Memory B cell (primary cell): ENCODE measurements around the gene CPLANE2.
"Not testable (repeated sequence)": the region's sequence is repeated elsewhere in the genome, so short reads cannot be mapped to it uniquely, and the experiment has no call there.

ENCODE experiments used
- ATAC-seq: fragments of 150-1000 bp; cut with Tn5 transposase; 2 replicates; pipeline ENCODE4 v1.10.0; 2021; ENCODE audit warnings: low read depth, mild to moderate bottlenecking, moderate library complexity
- DNase-seq, 2 donors: peaks; one replicate each; pipeline ENCODE4 v3.0.0; 2022; ENCODE audit warnings: low spot score in 2 of 2
- H3K27ac Mint-ChIP-seq: one replicate; pipeline ENCODE4 v1.8.0; 2022; ENCODE audit warnings: mild to moderate bottlenecking, moderate library complexity, mixed read lengths
- H3K27me3 Mint-ChIP-seq: one replicate; pipeline ENCODE4 v1.8.0; 2022; ENCODE audit warnings: mixed read lengths
- H3K36me3 Mint-ChIP-seq: one replicate; pipeline ENCODE4 v1.8.0; 2022; ENCODE audit warnings: mild to moderate bottlenecking, mixed read lengths
- H3K4me1 Mint-ChIP-seq: one replicate; pipeline ENCODE4 v1.8.0; 2022; ENCODE audit warnings: mixed read lengths
- H3K4me3 Mint-ChIP-seq: one replicate; pipeline ENCODE4 v1.8.0; 2022; ENCODE audit warnings: mild to moderate bottlenecking, moderate library complexity, mixed read lengths
- H3K9me3 Mint-ChIP-seq: one replicate; pipeline ENCODE4 v1.8.0; 2022; ENCODE audit warnings: mixed read lengths

The CPLANE2 gene

DNA sequence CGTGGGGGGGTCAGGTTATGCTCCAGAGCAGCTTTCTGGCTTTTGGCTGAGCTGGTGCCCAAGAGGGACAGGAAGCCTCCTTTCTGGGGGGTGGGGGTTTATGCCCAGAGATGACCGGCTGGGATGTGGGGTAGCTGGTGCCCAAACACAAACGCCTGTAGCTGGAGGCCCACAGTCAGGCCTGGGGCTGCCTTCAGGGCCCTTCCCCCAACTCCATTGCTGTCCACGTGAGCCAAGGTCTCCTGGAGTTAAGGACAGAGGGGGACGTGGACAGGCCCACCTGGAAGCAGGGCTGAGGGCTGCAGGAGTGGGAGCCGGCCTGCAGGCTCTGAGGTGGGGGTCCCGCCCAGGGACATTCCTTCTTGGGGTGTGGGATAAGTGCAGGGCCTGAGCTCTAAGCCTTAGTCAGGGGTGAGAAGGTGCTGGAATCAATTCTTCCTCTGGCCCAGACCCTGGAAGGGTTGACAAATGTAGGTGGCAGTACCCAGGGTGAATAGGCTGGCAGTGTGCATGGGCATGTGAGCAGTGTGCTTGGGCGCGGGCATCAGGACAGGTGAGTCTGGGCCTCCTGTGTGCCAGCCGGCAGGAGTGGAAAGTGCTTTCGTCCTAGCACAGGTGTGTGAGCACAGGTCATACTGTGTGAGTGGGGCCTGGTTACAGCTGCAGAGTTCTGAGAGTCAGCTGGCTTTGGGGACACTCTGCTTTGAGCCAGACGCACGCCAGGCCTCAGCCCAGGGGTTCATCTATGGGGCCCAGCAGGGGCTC is 6.8 kb downstream of the CPLANE2 start:
- Mint-ChIP-seq H3K36me3 (peaks cover 1% of the 10 kb centered on the region), H3K4me1 (peaks cover 6% of the 10 kb centered on the region), H3K4me3 (no peak overlapping the region), H3K27ac (no peak overlapping the region), H3K27me3 (peaks cover 2% of the 10 kb centered on the region), H3K9me3 (no peaks in the 10 kb centered on the region)
- DNase-seq (no peak), ATAC-seq (no peak)

DNA sequence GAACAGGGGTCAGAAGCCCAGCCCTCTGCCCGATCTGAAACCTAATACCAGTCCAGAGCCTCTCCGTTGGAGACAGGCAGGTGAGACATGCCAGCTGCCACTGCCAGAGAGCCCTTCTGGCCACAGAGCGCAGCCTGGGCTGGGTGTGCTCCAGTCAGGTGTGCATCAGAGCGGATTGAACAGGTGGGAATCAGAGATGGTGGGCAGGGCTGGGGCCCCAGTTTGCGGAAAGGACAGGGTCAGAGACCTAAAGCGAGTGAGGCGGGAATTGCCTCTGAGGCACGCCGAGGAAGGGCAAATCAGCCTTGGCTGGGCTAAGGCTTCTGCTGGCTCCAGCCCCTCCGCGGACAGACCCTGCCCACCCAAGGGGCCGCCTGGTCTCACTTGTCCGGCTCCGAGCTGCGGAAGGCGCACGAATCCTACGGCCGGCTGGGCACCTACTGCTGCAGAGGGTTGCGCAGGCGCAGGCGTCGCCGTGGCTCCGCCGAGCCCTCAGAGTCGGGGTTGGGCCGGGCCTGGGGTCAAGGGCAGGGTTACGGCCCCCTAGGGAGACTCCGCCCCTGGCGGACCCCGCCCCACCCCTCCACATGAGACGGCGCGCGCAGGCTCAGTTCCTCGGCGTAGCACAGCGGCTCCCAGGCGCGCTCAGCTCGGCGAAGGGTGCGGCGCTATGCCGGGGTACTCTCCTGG is 10.3 kb downstream of the CPLANE2 start:
- Mint-ChIP-seq H3K4me3 (no peak overlapping the region), H3K27me3 (peaks cover 5% of the 10 kb centered on the region), H3K36me3 (peaks cover 4% of the 10 kb centered on the region), H3K4me1 (peaks cover 5% of the 10 kb centered on the region), H3K27ac (no peak overlapping the region), H3K9me3 (no peaks in the 10 kb centered on the region)
- ATAC-seq: no peak
- no peak for DNase-seq

DNA sequence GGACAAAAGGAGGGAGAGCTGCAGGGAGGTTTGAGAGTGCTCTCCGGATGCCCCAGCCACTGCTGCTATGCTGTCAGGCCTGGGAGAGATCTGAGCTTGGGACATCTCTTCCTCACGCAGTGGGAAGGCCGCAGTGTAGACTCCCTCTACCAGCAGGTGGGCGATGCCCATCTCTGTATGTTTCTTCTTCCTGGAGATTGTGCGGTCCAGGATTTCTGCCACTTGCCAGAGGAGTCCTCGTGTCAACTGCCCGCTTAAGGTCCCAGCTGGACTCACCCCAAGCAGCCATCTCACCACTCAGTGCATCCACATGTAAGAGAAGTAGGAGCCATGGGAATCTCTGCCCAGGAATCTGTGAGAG is 10.9 kb downstream of the CPLANE2 start:
- ATAC-seq (no peak), DNase-seq (no peak)
- Mint-ChIP-seq H3K27me3 (peaks cover 8% of the 10 kb centered on the region), H3K4me1 (peaks cover 5% of the 10 kb centered on the region), H3K9me3 (no peaks in the 10 kb centered on the region), H3K36me3 (peaks cover 4% of the 10 kb centered on the region), H3K27ac (no peak overlapping the region), H3K4me3 (no peak overlapping the region)

DNA sequence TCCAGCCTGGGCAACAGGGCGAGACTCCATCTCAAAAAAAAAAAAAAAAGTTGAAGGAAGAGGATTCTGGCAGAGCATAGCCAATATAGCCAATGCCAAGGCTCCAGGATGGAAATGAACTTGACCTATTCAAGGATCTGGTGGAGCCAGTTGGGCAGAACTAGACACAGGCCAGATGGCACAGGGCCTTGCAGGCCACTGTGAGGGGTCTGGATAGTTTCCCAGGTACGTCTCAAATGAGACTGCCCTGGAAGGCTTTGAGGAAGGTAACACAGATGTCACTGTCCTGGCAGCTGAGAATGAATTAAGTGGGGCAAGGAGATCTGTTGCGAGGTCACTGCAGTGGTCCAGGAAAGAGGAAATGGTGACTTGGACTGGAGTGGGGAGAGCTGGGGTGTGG is 12.5 kb downstream of the CPLANE2 start:
- peaks cover 2% of the 10 kb centered on the region for H3K36me3 Mint-ChIP-seq
- H3K27ac Mint-ChIP-seq: no peak overlapping the region
- no peak overlapping the region for H3K4me3 Mint-ChIP-seq
- peaks cover 7% of the 10 kb centered on the region for H3K4me1 Mint-ChIP-seq
- ATAC-seq (no peak), DNase-seq (no peak)
- H3K9me3 Mint-ChIP-seq: no peaks in the 10 kb centered on the region
- peaks cover 8% of the 10 kb centered on the region for H3K27me3 Mint-ChIP-seq

DNA sequence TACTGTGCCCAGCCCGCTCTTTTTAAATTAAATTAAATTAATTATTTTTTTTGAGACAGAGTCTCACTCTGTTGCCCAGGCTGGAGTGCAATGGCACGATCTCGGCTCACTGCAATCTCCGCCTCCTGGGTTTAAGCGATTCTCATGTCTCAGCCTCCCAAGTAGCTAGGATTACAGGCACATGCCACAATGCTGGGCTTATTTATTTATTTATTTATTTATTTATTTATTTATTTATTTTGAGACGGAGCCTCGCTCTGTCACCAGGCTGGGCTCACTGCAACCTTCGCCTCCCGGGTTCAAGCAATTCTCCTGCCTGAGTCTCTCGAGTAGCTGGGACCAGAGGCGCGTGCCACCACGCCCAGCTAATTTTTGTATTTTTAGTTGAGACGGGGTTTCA is 14.3 kb downstream of the CPLANE2 start:
- not testable (repeated sequence) for H3K36me3 Mint-ChIP-seq, H3K4me1 Mint-ChIP-seq, H3K4me3 Mint-ChIP-seq, ATAC-seq, H3K27ac Mint-ChIP-seq, H3K9me3 Mint-ChIP-seq, H3K27me3 Mint-ChIP-seq, DNase-seq

DNA sequence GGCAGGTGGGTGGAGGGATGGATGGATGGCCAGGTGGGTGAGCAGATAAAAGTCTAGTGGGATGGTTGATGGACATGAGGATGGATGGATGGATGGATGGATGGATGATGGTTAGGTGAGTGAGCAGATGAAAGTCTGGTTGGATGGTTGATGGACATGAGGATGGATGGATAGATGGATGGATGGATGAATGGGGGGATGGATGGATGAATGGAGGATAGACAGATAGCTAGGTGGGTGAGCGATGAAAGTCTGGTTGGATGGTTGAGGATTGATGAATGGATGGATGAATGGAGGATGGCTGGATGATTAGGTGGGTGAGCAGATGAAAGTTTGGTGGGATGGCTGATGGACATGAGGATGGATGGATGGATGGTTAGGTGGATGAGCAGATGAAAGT is 15.5 kb downstream of the CPLANE2 start:
- H3K4me3 Mint-ChIP-seq: no peak overlapping the region
- peaks cover 2% of the 10 kb centered on the region for H3K36me3 Mint-ChIP-seq
- DNase-seq (no peak), ATAC-seq (no peak)
- peaks cover 6% of the 10 kb centered on the region for H3K27me3 Mint-ChIP-seq
- peaks cover 4% of the 10 kb centered on the region for H3K4me1 Mint-ChIP-seq
- H3K9me3 Mint-ChIP-seq: no peaks in the 10 kb centered on the region
- no peak overlapping the region for H3K27ac Mint-ChIP-seq

DNA sequence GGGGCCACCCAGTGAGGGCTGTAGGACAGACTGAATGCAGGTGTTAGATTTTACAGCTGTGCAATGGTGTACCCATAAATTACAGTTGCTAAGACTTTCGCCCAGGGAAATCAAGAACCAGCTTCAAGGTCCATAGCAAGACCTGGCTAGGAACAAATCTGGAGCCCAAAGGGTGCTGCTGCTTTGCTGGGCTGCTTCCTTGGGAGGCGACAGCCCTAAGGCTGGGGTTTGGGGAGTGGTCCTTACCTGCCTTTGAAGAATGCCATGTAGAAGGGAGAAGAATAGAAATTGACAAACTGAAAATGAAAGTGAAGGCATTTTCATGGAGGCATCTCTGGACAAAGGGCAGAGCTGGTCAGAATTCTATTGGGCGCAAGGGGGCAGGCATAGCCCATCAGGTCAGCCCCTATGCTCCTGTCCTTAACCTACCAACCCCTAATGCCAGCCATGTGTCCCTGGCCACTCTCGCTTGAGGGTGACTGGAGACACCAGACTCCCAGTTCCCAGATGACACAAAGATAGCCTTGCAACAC is 16.9 kb downstream of the CPLANE2 start:
- H3K4me1 Mint-ChIP-seq: peaks cover 10% of the 10 kb centered on the region
- peaks cover 6% of the 10 kb centered on the region for H3K27me3 Mint-ChIP-seq
- ATAC-seq (no peak), DNase-seq (no peak)
- H3K36me3 Mint-ChIP-seq: peaks cover 2% of the 10 kb centered on the region
- H3K9me3 Mint-ChIP-seq: no peaks in the 10 kb centered on the region
- H3K27ac Mint-ChIP-seq: no peak overlapping the region
- no peak overlapping the region for H3K4me3 Mint-ChIP-seq

DNA sequence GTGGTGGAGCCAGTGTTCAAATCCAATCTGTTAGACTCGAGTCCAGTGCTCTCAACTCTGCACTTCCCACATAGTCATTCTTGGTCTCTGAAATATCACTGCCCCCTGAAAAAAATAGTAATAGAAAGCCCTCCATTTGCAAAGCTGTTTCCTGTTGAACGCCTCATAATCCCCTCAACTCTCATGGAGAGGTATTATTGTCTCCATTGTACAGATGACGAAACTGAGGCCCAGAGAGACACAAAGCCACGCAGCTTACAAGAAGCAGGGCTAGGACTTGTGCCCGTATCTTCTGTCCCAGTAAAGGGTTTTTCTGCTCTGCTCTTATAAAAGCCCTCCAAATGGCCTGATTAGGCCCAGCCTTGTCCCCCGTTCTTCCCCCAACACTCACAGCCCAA is 18.3 kb downstream of the CPLANE2 start:
- peak overlapping the region; percentile 68 for H3K4me3 Mint-ChIP-seq
- peaks cover 10% of the 10 kb centered on the region for H3K4me1 Mint-ChIP-seq
- ATAC-seq (no peak), DNase-seq (no peak)
- H3K27ac Mint-ChIP-seq: no peak overlapping the region
- H3K27me3 Mint-ChIP-seq: peaks cover 2% of the 10 kb centered on the region
- H3K9me3 Mint-ChIP-seq: no peaks in the 10 kb centered on the region
- no peaks in the 10 kb centered on the region for H3K36me3 Mint-ChIP-seq

DNA sequence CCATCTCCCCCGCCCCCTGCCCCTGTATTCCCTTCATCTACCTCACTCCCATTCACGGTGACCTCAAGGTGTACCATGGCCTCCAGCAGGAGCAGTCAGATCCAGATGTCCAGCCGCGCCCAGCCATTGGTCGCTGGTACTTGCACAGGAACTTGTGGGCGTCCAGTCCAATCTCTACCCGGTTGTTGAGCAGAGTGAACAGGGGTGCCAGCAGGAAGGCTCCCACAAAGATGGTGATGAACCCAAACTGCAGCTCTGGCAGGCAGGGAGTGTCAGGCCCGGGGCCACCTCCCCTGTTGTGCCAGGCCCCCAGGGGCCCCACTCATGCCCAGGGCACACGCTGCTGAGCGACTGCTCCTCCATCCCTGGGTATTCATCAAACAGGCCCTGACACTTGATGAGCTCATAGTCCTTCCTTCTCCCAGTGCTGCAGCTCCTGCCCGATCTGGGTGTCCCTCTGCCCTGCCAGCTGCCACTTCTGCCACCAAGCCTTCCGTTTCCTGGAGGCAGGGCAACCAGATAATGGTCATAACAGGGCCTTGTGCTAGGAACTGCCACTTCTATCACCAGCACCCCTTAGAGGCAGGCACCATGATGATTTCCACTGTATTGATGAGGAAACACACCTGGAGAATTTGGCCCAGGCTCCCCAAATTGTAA is 18.8 kb downstream of the CPLANE2 start:
- Mint-ChIP-seq H3K4me1 (peaks cover 10% of the 10 kb centered on the region), H3K36me3 (no peaks in the 10 kb centered on the region), H3K27ac (no peak overlapping the region), H3K4me3 (peak overlapping the region; percentile 83), H3K27me3 (peaks cover 3% of the 10 kb centered on the region), H3K9me3 (no peaks in the 10 kb centered on the region)
- DNase-seq (no peak), ATAC-seq (no peak)

DNA sequence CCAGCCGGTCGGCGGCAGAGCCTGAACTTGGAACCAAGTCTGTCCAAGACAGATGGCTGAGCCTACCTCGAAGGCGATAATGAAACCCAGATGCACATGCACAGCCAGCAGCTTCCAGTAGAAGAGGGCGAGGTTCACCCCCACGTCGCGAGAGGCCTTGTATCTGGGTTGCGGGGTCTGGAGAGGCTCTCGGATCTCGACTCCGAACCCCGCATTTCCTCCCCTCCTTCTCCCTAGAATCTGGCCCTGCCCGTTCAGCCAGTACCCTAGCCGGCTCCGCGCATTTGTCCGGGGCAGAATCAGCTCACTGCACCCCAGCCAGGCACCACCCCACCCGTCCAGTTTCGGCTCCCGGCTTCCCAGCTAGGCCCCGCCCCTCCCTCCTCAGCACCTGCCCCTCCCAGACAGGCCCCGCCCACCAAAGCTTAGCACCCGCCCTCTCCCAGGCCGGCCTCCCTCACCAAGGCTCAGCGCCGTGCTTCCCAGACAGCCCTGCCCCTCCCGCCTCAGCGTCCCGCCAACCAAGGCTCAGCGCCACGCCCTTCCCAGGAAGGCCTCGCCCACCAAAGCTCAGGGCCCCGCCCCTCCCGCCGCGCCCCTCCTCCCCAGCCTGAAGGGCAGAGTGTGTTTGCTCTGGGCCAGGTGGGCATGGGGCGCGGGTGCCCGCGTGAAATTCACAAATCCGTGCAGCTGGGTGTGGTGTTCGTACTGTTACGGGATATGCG is 19.8 kb downstream of the CPLANE2 start:
- H3K36me3 Mint-ChIP-seq: no peaks in the 10 kb centered on the region
- H3K27ac Mint-ChIP-seq: no peak overlapping the region
- H3K4me1 Mint-ChIP-seq: peaks cover 10% of the 10 kb centered on the region
- H3K27me3 Mint-ChIP-seq: peaks cover 5% of the 10 kb centered on the region
- ATAC-seq (peak; percentile 95), DNase-seq (peak; percentile 84 to 89)
- H3K9me3 Mint-ChIP-seq: no peaks in the 10 kb centered on the region
- H3K4me3 Mint-ChIP-seq: peak overlapping the region; percentile 83

DNA sequence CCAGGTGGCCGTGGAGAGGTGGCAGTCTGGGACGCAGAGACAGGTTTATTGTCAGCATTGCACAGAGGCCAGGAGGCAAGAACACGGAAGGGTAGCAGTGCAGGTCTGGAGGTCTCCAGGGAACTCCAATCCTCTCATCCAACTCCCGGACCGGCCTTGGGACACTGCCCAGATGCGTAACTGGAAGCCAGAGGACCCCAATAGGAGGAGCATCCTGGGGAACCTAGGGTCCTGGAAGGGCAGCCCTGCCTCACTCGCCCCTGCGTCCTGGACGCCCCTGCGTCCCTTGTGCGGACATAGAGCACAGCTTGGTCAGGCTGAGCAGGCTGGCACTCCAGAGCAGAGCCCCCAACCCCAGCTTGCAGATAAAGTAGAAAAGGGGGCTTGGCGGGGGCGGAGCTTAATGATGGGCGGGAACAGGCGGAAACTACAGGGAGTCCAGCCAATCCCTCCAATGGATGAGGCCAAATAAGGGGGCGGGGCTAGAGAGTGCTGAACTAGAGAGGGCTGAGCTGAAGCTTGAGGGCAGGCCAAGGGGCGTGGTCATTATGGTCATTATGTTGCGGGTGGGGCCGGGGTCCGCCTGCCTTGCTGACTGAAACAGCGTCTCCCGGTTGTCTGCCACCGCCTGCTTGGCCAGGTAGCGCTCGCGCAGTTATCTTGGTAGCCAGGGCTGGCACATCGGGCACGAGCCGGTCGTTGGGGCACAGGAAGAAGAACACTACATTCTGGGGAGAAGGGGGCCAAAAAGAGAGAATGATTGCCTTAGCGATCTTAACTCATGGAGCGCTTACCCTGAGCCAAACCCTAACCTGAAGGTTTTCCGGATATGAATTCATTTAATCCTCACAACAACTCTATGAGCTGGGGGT is 20.9 kb downstream of the CPLANE2 start:
- ATAC-seq: no peak
- H3K4me1 Mint-ChIP-seq: peaks cover 10% of the 10 kb centered on the region
- no peak overlapping the region for H3K27ac Mint-ChIP-seq

DNA sequence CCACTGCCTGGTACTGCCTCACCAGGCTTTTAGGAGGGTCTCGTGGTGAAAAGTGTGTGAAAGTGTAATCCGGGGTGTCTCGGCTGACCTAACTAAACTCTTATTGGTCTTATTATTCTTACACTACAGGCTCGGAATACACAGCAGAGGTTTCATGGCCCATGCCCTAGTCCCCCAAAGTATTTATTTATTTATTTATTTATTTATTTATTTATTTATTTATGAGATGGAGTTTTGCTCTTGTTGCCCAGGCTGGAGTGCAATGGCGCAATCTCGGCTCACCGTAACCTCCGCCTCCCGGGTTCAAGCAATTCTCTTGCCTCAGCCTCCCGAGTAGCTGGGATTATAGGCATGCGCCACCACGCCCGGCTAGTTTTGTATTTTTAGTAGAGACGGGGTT is 21.7 kb downstream of the CPLANE2 start:
- H3K4me3 Mint-ChIP-seq, H3K27ac Mint-ChIP-seq, ATAC-seq, H3K36me3 Mint-ChIP-seq, H3K27me3 Mint-ChIP-seq, H3K9me3 Mint-ChIP-seq, DNase-seq: not testable (repeated sequence)
- H3K4me1 Mint-ChIP-seq: peaks cover 10% of the 10 kb centered on the region

More for the DNA sequence above, 20.9 kb downstream of the CPLANE2 start:
- peaks cover 5% of the 10 kb centered on the region for H3K27me3 Mint-ChIP-seq
- H3K9me3 Mint-ChIP-seq: no peaks in the 10 kb centered on the region
- H3K36me3 Mint-ChIP-seq: no peaks in the 10 kb centered on the region
- no peak for DNase-seq
- H3K4me3 Mint-ChIP-seq: peak overlapping the region; percentile 77

DNA sequence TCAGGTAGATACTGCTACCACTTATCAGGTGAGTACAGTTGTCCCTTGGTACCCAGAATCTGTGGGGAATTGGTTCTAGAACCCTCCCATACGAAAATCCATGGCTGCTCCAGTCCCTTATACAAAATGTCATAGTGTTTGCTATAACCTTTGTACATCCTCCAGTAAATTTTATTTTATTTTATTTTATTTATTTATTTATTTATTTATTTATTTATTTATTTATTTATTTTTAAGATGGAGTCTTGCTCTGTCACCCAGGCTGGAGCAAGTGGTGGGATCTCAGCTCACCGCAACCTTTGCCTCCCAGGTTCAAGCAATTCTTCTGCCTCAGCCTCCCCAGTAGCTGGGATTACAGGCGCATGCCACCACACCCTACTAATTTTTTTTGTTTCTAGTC is 23.4 kb downstream of the CPLANE2 start:
- H3K4me3 Mint-ChIP-seq, H3K27ac Mint-ChIP-seq, ATAC-seq, H3K9me3 Mint-ChIP-seq, H3K4me1 Mint-ChIP-seq, H3K27me3 Mint-ChIP-seq, DNase-seq, H3K36me3 Mint-ChIP-seq: not testable (repeated sequence)
